Panc1 (cell line): ENCODE measurements around the gene DGKZ.

Source experiments
- POLR2AphosphoS5 ChIP-seq: IDR thresholded peaks from 2 replicates; pipeline ENCODE4 v1.6.1; 2012; ENCODE audit warnings: mild to moderate bottlenecking, low read depth, low read length, moderate library complexity
- TF ChIP-seq, protein P1 (sequence below): fragments of 450-650 bp; IDR thresholded peaks from 2 replicates; pipeline ENCODE4 v1.5.1; 2017; ENCODE audit warnings: mild to moderate bottlenecking
- TF ChIP-seq, protein P2 (sequence below), 2 experiments: IDR thresholded peaks; 2 replicates each; pipeline ENCODE4 v1.6.1; 2011 to 2012; ENCODE audit warnings: low read depth in 2 of 2, control low read depth in 1 of 2, low read length in 1 of 2, mild to moderate bottlenecking in 1 of 2, moderate library complexity in 1 of 2; ENCODE audit not compliant: insufficient read depth in 1 of 2

DNA sequence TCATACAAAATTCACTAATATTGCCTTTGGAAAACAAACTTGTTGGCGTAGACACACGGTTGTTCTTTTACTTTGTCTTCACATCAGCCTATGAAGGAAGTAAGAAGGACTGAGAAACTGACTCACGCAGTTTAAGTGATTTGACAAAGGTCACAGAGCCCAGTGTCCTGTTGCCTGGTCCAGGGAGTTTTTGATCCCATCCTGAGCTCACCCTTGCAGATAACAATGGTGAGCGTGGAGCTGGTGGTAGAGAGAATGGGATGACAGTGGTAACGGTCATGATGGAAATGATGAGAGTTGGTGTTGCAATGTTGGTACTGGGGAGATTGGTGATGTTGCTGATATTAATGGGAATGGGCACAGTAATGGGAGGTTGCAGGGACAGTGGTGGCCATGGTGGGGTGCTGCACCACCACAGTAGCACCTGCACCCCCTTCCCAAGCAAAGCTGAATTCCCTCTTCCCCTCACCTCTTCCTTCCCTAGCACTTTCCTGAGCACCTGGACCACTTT lies 47.8 kb upstream of the DGKZ start:
- TF ChIP-seq, protein P1, sequence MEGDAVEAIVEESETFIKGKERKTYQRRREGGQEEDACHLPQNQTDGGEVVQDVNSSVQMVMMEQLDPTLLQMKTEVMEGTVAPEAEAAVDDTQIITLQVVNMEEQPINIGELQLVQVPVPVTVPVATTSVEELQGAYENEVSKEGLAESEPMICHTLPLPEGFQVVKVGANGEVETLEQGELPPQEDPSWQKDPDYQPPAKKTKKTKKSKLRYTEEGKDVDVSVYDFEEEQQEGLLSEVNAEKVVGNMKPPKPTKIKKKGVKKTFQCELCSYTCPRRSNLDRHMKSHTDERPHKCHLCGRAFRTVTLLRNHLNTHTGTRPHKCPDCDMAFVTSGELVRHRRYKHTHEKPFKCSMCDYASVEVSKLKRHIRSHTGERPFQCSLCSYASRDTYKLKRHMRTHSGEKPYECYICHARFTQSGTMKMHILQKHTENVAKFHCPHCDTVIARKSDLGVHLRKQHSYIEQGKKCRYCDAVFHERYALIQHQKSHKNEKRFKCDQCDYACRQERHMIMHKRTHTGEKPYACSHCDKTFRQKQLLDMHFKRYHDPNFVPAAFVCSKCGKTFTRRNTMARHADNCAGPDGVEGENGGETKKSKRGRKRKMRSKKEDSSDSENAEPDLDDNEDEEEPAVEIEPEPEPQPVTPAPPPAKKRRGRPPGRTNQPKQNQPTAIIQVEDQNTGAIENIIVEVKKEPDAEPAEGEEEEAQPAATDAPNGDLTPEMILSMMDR = no peak
- no peak for TF ChIP-seq POLR2AphosphoS5
- TF ChIP-seq, protein P2, sequence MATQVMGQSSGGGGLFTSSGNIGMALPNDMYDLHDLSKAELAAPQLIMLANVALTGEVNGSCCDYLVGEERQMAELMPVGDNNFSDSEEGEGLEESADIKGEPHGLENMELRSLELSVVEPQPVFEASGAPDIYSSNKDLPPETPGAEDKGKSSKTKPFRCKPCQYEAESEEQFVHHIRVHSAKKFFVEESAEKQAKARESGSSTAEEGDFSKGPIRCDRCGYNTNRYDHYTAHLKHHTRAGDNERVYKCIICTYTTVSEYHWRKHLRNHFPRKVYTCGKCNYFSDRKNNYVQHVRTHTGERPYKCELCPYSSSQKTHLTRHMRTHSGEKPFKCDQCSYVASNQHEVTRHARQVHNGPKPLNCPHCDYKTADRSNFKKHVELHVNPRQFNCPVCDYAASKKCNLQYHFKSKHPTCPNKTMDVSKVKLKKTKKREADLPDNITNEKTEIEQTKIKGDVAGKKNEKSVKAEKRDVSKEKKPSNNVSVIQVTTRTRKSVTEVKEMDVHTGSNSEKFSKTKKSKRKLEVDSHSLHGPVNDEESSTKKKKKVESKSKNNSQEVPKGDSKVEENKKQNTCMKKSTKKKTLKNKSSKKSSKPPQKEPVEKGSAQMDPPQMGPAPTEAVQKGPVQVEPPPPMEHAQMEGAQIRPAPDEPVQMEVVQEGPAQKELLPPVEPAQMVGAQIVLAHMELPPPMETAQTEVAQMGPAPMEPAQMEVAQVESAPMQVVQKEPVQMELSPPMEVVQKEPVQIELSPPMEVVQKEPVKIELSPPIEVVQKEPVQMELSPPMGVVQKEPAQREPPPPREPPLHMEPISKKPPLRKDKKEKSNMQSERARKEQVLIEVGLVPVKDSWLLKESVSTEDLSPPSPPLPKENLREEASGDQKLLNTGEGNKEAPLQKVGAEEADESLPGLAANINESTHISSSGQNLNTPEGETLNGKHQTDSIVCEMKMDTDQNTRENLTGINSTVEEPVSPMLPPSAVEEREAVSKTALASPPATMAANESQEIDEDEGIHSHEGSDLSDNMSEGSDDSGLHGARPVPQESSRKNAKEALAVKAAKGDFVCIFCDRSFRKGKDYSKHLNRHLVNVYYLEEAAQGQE (IDR thresholded peaks at IDR 0.05; ENCODE audit: insufficient read depth in 1 of 2, low read depth in 2 of 2, low read length in 1 of 2) = no peak
